GM19043 (cell line): Measurements from ENCODE around the gene ISLR2.
"Not testable (repeated sequence)": the region's sequence is repeated elsewhere in the genome, so short reads cannot be mapped to it uniquely, and the experiment has no call there.

Experiments used
- ATAC-seq: cut with Tn5 transposase; IDR thresholded peaks from one replicate; pipeline ENCODE4 v1.9.1; 2021; ENCODE audit warnings: low read depth; ENCODE audit not compliant: unreplicated experiment

ISLR2 gene, protein sequence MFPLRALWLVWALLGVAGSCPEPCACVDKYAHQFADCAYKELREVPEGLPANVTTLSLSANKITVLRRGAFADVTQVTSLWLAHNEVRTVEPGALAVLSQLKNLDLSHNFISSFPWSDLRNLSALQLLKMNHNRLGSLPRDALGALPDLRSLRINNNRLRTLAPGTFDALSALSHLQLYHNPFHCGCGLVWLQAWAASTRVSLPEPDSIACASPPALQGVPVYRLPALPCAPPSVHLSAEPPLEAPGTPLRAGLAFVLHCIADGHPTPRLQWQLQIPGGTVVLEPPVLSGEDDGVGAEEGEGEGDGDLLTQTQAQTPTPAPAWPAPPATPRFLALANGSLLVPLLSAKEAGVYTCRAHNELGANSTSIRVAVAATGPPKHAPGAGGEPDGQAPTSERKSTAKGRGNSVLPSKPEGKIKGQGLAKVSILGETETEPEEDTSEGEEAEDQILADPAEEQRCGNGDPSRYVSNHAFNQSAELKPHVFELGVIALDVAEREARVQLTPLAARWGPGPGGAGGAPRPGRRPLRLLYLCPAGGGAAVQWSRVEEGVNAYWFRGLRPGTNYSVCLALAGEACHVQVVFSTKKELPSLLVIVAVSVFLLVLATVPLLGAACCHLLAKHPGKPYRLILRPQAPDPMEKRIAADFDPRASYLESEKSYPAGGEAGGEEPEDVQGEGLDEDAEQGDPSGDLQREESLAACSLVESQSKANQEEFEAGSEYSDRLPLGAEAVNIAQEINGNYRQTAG

DNA sequence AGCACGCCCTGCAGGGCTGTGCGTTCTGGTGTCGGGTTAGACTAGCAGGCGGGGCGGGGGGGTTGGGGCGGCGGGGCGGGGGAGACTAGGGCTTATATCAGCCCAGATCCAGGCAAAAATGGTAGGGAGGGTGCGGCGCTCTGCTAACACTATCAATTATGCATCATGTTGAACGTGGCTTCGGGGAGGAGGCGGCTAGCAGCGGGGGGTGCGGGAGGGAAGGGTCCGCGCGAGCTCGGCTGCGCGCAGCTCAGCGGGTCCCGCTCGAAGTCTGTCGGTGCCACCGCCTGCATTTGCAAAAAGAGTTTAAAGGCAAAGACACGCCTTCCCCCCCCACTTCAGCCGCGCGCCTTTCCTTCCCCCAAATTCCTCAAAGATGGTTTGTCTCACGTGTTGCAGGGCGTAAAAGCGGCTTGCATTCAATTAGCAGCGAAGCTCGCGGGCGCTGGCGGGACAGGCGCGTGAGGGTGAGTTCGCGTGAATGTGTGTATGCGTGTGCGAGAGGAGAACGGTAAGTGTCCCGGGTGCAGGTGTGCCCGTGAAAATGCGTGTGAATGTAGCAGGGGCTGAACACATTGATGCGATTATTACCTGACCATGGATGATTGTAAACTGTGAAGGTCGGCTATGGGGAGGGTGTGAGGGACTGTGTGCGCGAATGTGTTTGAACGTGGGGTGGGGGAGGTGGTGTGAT is at the start of gene ISLR2:
ISLR2 (plus strand) TSS at position 432 of the 694 bp plus-strand sequence. CDS start 2,169 bp downstream, outside the sequence.
- ATAC-seq = no peak

DNA sequence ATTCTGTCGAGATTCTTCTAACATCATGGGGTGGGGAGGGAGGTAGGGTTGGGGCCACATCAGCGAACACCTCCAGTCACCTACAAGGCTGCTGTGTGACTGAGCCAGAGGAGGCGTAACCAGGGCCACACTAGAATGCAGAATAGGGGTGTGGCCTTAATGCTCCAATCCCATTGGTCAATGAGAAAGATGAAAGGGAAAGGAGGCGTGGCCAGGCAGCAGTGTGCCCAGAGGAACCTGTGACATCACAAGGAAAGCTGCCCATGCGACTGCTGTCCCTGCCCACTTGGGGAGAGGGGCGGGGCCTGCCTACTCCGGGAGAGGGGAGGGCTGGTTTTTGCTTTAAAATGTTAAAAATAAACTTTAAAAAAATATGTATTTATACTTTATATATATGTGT is 47.9 kb upstream of the ISLR2 start, which contains the start of gene GOLGA6A:
GOLGA6A (minus strand) TSS at position 101 of the 400 bp plus-strand sequence; CDS start at position 60, 41 bp downstream.
- not testable (repeated sequence) for ATAC-seq

DNA sequence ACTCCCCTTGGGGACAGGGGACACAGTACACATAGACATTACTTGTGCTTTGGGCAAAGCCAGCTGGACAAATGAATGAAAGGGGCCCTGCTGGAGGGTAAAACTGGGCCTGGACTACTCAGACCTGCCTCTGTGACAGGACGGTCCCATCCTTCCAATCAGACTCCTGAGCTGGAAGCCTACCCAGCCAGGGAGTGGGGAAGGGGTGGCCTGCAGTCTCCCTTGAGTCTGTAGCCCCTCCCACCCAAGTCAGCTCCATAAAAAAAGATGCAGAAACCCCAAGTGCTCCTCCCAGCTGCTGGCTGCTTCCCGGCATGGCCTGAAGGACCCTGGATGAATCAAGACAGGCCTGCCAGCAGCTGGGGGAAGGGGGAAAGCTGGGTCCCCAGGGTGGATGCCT is 35.8 kb upstream of the ISLR2 start:
- ATAC-seq = not testable (repeated sequence)

DNA sequence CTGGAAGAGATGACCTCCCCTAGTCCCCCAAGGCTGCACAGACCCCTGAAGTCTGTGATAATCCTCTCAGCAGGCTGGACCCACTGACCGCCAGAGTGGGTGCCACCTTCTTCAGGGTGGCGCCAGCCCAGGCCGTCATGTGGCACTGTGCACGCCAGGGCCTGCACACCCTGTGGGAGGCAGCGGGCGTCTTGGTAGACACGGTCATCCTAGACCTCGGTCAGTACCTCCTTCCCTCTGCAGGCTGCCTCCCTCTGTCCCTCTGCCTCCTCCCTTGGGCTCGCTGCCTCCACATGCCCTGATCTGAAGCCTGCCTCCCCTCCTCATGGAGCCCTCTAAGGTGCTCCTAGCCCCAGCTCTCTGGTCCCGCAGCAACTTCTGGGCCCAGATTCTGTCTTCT is 34.8 kb upstream of the ISLR2 start:
- ATAC-seq = not testable (repeated sequence)

DNA sequence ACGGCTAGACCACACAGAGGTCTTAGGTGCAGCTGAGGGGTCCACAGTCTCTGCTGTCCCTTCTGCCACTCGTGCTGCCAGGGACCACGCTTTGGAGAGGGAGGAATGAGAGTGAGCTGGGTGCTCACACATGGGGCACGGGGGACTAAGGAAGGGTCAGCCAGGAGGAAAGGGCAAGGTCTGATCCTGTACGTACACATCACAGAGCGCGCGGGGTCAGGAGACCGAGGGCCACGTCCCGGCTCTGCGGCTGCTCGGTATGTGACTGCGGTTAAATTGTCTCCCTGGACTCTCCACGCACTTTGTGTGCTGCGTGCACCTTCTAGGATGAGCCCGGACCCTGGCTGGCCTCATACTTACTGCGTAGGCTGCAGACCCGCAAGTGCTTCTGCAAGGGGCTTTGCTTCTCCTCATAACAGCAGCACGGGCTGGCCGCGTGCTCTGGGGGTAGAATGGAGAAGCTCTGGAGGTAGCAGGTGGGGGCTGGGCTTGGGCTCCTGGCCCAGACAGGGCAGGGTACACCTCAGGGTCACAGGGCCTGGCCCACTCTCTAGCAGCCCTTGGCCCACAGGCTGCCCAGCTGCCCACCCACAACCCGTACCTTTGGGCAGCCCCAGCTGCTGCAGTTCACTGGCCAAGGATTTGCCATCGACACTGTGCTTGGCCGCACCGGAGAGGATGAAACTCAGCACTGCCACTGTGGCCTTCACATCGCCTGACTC is 33.5 kb upstream of the ISLR2 start:
- ATAC-seq = not testable (repeated sequence)

DNA sequence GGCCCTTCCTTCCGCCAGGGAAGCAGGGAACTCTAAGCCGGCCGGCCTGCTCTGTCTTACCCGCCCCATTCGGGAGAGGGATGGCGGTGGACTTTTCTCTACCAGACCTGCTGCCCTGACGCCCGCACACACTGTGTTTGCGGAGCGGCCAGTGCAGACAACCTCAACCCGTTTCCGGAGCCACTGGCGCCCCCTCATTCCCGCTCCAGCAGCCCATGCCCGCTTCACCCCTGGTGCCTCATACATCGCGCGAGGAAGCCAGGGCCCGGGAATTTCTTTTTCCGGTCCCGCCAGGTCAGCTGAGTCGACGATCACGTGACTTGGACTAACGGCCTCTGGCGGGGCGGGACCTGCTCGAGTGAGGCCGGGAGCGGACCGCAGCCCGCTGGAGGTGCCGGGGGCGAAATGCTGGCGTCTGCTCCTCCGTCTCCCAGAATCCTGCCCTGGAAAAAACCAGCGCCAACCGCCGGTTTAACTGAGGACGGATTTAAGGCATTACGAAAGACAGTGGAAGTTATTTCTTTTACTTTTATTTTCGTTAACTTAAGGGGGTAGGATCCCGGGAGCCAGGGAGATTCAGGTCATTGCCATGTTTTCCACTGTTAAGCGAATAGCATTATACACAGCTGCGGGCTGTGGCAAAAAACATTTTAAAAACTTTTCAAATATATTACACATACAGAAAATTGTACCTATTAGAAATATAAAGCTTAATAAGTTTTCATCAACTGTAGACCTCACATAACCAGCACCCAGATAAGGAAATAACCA is 30.2 kb upstream of the ISLR2 start:
- not testable (repeated sequence) for ATAC-seq

DNA sequence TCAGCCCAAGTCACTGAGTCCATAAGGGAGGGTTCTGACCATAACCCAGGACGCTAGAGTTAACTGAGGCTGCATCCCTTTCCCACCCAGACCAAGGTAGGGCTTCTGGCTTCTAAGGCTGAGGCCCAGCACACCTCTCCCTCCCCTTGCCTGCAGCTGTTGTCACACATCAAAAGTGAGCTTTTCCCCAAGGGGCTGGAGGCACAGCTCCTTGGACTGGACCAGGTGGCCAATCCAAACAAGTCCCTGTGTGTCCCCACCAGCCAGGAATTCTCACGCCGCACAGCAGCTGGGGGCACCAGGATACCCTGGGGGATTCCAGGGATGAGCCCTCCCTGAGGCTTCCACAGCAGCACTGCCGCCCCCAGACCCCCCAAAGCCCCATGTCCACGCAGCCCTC is 22.3 kb upstream of the ISLR2 start:
- no peak for ATAC-seq

DNA sequence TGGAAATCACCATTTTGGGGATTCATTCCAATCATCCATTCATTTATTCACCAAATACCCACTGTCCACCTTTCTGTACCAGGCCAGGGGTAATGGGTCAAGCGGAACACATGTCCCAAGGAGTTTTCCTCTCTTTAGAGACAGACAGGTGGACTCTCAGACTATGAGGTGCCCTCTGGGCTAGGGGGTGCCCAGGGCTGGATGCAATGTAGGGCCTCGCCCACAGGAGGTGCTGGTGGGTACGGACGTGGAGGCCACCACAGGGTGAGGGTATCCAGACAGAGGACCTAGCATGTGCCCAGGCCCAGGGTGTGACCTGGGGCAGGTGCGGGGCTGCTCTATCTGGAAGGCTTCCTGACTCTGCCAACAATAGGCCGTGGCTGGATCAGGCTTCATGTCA is 21.8 kb upstream of the ISLR2 start:
- not testable (repeated sequence) for ATAC-seq

DNA sequence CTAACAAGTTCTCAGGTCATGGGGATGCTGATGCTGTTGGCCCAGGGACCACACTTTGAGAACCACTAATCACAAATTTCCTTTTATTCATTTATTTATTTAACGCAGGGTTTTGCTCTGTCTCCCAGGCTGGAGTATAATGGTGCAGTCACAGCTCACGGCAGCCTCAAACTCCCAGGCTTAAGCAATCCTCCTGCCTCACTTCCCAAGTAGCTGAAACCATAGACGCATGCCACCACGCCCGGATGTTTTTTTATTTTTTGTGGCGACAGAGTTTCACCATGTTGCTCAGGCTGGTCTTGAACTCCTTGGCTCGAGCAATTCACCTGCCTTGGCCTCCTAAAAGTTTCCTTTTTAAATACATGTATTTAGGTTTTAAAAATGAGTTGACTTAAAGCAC is 20.7 kb upstream of the ISLR2 start:
- no peak for ATAC-seq

DNA sequence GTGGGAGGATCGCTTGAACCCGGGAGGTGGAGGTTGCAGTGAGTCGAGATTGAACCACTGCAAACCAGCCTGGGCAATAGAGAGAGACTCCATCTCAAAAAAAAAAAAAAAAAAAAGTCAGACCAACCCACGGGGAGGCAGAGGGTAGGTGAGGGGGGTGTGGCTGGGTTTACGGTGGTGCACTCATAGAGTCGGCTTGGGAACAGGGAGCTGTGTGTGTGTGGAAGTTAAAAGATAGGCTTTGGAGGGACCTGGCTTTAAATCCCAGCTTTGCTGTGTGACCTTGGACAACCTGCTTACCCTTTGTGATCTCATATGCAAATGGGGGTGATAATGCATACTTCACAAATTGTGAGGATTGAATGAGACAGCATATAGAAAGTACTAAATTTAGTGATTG is 10.0 kb upstream of the ISLR2 start:
- no peak for ATAC-seq

DNA sequence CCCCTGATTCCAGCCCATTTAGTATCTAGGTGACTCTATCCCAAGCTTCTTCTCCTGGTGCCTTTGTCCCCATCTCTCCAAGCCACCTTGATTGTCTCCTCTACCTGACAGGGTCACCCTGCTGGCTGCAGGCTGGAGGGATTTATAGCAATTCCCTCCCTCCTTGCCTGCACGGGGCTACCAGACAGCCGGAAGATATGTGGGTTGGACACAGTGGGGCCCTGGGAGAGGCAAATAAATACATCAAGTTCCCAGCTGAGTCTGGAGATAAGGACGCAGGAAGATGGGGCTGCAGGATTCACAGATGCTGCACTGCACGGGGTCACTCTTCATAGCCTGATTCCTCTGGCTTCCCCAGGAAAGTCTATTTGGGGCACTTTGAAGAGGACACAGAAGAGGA is 9.3 kb upstream of the ISLR2 start:
- ATAC-seq = no peak

DNA sequence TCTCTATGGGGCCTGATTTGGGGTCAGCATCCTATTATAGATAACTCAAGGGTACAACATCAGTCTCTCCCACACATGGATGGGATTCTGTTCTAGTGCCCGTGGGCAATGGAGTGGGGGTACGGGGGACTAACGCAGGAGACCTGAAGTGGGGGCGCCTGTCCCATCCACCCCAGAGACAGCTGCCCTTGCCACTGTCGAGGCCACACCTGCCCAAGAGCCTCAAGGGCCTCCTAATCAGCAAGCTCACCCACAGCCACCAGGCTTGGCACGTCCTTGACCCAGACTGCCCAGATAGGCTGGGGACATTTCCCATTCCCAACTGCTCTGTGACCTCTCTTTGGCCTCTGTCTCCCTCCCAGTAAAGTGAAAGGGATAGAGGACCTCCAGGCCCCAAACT is 8.5 kb upstream of the ISLR2 start:
- ATAC-seq = no peak

DNA sequence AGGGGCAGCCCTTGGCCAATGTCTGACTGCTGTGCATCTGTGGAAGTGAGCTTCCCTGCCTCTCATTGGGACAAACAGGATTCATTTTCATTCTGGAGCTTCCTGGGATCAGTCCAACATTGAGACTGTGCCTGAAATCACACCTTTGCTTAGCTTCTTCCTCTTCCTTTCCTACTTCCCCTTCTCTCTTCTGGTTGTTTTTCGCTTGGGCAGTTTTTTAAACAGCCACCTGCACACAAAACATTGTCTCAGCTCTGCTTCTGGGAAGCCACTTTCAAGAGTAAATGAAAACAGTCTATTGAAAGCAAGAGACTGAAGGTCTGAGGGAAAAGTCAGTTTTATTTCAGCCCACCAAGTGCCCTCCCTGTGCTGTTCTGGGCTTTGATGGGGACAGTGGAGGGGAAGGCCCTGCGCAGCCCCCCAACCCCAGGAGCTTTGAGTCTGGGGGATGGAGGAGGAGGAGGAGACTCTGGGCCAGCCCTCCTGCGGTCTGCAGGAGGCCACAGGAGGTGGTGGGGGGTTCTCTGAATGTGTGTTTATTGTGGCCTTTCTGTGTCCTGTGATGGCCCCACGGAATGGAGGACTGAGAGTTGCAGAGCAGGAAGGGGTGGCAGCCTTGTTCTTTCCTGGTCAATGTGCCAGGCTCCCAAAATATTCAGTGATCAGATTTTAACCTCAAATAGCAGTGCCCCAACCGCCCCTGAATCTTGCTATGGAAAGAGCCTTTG is 7.8 kb upstream of the ISLR2 start:
- ATAC-seq = no peak

DNA sequence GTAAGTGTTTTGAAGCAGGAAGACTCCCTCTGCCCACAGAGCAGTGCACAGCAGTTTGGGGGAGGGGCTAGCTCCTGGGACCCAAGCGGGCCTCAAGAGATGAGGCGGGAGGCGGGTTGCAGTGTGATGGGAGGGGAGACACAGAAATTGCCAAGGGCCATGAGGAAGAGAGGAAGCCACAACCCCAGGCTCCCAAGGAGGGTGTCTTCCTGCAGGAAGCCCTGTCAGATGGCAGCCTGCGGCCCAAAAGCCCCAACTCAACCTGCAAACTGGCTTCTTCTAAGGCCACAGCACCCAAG is 7.3 kb upstream of the ISLR2 start:
- ATAC-seq = no peak

DNA sequence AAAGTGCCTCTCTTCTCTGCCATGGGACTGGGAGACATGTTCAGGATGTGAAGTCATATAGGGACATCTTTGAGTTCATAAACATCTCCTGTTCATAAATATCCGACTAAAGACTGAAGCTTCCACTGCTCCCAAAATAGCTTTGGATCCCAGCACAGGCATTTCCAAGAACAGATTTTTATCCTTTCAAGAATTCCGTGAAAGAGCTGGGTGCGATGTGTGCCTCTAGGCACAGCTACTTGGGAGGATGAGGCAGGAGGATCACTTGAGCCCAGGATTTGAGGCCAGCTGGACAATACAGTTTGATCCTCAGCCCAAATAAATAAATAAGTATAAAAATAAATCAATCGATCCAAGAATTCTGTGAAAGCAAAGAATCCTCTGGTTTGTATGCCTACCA is 6.7 kb upstream of the ISLR2 start:
- ATAC-seq = no peak

DNA sequence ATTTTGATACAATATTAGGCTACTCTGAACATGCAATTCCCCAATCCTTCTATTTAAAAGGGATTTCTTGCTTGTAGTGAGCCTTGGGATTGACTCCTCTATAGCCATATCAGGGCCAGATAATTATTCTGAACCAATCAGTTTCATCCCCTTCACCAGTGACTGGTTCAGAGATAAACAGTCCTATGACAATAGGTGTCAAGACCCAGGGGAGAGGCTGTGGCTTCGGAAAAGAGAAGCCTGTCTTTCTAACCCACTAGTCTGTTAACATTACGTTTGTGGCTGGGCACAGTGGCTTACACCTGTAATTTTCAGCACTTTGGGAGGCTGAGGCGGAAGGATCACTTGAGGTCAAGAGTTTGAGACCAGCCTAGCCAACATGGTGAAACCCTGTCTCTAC is 6.2 kb upstream of the ISLR2 start:
- no peak for ATAC-seq

DNA sequence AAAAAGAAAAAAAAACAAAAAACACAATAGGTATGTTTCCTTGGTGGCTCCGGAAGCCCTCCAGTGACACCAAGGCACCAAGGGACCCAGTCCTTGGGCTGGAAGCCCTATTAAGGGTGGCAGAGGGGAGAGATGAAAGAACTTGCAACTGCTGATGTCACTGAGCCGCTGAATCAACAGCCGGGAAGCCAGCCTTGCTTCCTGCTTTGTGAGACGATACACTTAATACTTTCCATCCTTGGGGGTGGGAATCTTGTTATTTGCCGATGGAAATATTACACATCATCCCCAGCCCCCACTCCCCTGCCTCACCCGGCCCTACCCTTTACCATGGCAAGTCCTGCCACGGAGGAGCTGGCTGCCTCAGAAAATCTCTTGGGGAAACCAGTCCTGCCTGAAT is 5.6 kb upstream of the ISLR2 start:
- no peak for ATAC-seq

DNA sequence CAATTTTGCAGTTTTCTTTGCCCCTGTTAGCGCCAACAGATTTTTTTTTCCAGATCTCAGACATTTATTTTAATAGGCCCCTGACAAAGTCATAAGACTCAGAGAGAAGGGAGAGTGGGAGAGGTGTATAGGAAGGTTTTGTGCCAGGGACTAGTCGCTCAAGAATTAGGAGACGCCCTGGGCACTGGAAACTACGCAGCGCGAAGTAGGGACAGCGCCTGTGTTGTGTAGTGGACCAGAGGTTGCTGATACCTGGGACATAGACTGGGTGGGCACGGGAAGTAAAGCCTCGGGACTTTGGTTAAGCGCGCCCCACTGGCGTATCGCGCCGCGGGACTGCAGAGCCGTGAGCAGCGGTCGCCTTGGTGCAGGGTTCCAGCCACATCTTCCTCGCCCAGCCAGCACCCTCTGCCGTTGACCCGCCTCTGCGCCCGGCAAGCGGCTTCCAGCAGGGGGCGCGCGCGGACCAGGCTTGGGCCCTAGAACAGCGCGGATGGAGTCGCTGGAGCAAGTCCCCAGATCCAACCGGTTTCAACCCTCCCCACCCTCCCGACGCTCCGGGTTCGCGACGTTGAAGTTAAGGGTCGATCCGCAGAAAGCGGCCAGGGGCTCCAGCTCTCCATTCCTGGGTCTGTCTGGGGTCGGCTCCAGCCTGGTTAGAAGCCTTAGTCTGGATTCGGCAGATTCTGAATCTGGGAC is 3.0 kb upstream of the ISLR2 start:
- no peak for ATAC-seq
